Panc1 (cell line): ENCODE data around the gene ITPA.

ENCODE experiments used
- POLR2AphosphoS5 ChIP-seq: IDR thresholded peaks from 2 replicates; pipeline ENCODE4 v1.6.1; 2012; ENCODE audit warnings: mild to moderate bottlenecking, low read depth, low read length, moderate library complexity
- SIN3A ChIP-seq: IDR thresholded peaks from 2 replicates; pipeline ENCODE4 v1.6.1; 2012; ENCODE audit warnings: low read depth, mild to moderate bottlenecking, low read length, moderate library complexity, borderline replicate concordance; ENCODE audit not compliant: insufficient read depth
- TCF7L2 ChIP-seq: IDR thresholded peaks from 2 replicates; pipeline ENCODE4 v1.6.1; 2011; ENCODE audit warnings: mild to moderate bottlenecking, low read depth, low read length, inconsistent platforms
- TF ChIP-seq, protein P1 (sequence below): fragments of 450-650 bp; IDR thresholded peaks from 2 replicates; pipeline ENCODE4 v1.5.1; 2017; ENCODE audit warnings: mild to moderate bottlenecking
- TF ChIP-seq, protein P2 (sequence below), 2 experiments: IDR thresholded peaks; 2 replicates each; pipeline ENCODE4 v1.6.1; 2011 to 2012; ENCODE audit warnings: low read depth in 2 of 2, control low read depth in 1 of 2, low read length in 1 of 2, mild to moderate bottlenecking in 1 of 2, moderate library complexity in 1 of 2; ENCODE audit not compliant: insufficient read depth in 1 of 2

DNA sequence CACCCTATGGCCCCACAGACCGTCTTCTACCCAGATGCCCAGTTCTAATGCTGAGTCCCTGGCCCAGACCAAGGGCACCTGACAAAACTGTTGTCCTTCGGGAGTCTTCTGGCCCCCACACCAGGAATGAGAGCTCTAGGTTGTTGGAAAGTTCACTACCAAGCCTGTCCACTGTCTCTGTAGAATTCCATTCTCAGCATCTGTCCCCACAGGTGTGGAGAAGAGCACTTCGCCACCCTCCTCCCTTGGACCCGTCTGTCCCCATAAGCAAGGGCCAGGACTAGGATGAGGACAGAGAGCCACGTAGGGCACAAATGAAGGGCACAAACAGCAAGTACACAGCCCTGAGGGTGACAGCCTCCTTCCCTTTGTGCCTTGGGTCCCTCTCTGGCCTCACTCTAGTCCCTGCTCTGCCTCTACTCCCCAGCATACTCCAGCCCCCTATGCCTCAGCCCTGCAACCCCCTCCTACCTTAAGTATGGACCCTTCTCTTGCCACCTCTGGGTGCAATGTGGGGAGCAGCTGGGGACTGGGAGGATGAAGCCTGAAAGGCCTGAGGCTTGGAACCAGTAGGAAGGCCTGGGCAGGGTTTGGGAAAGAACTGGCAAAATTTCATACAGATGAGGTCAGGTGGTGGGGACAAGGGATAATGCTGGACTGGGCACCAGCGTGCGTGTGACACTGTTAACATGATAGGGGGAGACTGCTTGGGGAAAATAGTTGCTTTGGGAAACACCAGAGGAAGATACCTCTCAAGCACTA, 40.3 kb upstream of the ITPA start:
- TF ChIP-seq, protein P1, sequence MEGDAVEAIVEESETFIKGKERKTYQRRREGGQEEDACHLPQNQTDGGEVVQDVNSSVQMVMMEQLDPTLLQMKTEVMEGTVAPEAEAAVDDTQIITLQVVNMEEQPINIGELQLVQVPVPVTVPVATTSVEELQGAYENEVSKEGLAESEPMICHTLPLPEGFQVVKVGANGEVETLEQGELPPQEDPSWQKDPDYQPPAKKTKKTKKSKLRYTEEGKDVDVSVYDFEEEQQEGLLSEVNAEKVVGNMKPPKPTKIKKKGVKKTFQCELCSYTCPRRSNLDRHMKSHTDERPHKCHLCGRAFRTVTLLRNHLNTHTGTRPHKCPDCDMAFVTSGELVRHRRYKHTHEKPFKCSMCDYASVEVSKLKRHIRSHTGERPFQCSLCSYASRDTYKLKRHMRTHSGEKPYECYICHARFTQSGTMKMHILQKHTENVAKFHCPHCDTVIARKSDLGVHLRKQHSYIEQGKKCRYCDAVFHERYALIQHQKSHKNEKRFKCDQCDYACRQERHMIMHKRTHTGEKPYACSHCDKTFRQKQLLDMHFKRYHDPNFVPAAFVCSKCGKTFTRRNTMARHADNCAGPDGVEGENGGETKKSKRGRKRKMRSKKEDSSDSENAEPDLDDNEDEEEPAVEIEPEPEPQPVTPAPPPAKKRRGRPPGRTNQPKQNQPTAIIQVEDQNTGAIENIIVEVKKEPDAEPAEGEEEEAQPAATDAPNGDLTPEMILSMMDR = no peak
- TF ChIP-seq SIN3A (no peak), TCF7L2 (no peak), POLR2AphosphoS5 (no peak)
- TF ChIP-seq, protein P2, sequence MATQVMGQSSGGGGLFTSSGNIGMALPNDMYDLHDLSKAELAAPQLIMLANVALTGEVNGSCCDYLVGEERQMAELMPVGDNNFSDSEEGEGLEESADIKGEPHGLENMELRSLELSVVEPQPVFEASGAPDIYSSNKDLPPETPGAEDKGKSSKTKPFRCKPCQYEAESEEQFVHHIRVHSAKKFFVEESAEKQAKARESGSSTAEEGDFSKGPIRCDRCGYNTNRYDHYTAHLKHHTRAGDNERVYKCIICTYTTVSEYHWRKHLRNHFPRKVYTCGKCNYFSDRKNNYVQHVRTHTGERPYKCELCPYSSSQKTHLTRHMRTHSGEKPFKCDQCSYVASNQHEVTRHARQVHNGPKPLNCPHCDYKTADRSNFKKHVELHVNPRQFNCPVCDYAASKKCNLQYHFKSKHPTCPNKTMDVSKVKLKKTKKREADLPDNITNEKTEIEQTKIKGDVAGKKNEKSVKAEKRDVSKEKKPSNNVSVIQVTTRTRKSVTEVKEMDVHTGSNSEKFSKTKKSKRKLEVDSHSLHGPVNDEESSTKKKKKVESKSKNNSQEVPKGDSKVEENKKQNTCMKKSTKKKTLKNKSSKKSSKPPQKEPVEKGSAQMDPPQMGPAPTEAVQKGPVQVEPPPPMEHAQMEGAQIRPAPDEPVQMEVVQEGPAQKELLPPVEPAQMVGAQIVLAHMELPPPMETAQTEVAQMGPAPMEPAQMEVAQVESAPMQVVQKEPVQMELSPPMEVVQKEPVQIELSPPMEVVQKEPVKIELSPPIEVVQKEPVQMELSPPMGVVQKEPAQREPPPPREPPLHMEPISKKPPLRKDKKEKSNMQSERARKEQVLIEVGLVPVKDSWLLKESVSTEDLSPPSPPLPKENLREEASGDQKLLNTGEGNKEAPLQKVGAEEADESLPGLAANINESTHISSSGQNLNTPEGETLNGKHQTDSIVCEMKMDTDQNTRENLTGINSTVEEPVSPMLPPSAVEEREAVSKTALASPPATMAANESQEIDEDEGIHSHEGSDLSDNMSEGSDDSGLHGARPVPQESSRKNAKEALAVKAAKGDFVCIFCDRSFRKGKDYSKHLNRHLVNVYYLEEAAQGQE (IDR thresholded peaks at IDR 0.05; ENCODE audit: insufficient read depth in 1 of 2, low read depth in 2 of 2, low read length in 1 of 2) = no peak
